ENCODE data around the gene ZNF200. TPM values are rescaled to one million over a fixed set of nuclear protein-coding genes. Genes with fewer than 3 reads are reported as not detected.
"Not testable (repeated sequence)": the region's sequence is repeated elsewhere in the genome, so short reads cannot be mapped to it uniquely, and the experiment has no call there.

Gene ZNF200
- total RNA-seq, 1 donor from 2014 or later, result 14.6 TPM

DNA sequence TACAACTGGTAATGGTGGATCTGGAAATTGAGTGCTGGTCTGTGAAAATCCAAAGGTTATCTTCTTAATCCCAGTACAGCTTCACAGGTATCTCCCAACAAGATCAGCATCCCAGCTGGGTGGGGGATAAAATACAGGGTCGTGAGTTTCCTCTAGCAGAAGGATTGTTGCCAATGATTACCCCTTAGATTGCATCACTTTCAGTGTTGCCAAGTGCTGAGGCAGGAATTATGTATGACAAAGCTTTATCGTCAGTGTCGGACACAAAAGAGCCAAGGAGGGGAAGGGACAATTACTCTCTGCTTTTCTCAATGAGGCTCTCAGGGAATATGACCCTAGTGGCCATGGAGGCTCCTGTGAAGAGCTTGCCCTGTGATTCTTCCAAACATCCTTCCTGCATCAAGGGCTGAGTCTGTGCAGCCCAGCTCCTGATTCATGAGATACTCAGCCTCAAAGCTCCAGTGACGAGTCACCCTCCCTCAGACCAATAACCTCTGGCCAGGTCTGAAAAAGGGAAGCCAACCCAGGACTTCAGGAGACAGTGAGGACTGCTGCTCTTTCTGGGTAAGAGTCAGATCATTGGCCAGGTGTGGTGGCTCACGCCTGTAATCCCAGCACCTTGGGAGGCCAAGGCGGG lies 31.9 kb downstream of the ZNF200 start:
- Histone ChIP-seq H3K27me3 (no peaks in the 10 kb centered on the region), H3K9me3 (peaks cover 0 to 19% of the 10 kb centered on the region in 2 donors), H3K27ac (no peak overlapping the region), H3K36me3 (no peaks in the 10 kb centered on the region), H3K4me3 (no peak overlapping the region), H3K4me1 (no peaks in the 10 kb centered on the region)
- no peak for DNase-seq (ENCODE audit: low spot score in 2 of 2)
- TF ChIP-seq, protein P1, sequence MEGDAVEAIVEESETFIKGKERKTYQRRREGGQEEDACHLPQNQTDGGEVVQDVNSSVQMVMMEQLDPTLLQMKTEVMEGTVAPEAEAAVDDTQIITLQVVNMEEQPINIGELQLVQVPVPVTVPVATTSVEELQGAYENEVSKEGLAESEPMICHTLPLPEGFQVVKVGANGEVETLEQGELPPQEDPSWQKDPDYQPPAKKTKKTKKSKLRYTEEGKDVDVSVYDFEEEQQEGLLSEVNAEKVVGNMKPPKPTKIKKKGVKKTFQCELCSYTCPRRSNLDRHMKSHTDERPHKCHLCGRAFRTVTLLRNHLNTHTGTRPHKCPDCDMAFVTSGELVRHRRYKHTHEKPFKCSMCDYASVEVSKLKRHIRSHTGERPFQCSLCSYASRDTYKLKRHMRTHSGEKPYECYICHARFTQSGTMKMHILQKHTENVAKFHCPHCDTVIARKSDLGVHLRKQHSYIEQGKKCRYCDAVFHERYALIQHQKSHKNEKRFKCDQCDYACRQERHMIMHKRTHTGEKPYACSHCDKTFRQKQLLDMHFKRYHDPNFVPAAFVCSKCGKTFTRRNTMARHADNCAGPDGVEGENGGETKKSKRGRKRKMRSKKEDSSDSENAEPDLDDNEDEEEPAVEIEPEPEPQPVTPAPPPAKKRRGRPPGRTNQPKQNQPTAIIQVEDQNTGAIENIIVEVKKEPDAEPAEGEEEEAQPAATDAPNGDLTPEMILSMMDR (IDR thresholded peaks at IDR 0.05), result no peak
- intact Hi-C loops (cut with DNase I), result no loop called here

DNA sequence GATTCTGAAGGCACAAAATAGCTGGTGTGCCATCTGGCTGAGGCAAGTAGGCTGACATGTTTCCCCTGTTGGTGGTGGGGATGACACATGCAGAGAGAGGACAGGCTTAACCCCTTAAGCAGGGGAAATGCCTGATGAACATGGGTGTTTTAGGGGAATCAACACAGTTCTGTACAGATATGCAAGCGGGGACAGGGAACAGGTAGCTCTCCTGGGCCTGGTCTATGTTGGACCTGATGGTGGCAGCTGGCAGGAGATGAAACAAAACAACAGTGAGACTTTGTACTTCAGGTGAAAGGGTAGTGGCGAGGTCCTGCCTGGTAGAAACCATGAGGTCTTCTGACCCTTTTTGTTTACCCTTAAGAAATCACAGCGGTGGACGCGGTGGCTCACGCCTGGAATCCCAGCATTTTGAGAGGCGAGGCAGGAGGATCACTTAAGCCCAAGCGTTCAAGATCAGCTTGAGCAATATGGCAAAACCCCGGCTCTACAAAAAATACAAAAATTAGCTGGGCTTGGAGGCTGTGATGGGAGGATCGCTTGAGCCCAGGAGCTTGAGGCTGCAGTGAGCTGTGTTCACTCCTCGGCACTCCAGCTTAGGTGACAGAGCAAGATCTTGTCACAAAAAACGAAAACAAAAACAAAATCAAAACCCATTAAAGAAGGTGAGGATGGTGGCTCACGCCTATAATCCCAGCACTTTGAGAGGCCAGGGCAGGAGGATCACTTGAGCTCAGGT lies 36.5 kb downstream of the ZNF200 start:
- Histone ChIP-seq H3K9me3 (no peaks in the 10 kb centered on the region), H3K27me3 (peaks cover under 1% of the 10 kb centered on the region), H3K36me3 (no peaks in the 10 kb centered on the region), H3K4me3 (no peak overlapping the region), H3K4me1 (no peaks in the 10 kb centered on the region), H3K27ac (no peak overlapping the region)
- DNase-seq (ENCODE audit: low spot score in 2 of 2), result no peak
- intact Hi-C loops (cut with DNase I), result no loop called here
- TF ChIP-seq, protein P1 (IDR thresholded peaks at IDR 0.05), result no peak

DNA sequence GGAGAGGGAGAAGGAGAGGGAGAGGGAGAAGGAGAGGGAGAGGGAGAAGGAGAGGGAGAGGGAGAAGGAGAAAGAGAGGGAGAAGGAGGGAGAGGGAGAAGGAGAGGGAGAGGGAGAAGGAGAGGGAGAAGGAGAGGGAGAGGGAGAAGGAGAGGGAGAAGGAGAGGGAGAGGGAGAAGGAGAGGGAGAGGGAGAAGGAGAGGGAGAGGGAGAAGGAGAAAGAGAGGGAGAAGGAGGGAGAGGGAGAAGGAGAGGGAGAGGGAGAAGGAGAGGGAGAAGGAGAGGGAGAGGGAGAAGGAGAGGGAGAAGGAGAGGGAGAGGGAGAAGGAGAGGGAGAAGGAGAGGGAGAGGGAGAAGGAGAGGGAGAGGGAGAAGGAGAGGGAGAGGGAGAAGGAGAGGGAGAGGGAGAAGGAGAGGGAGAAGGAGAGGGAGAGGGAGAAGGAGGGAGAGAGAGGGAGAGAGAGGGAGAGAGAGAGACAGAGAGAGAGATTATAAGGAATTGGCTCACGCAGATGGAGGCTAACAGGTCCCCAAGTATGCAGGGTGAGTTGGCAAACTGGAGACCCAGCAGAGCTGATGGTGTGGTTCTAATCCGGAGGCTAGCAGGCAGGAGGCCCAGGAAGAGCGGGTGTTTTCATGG lies 37.1 kb downstream of the ZNF200 start:
- H3K27me3 ChIP-seq, result not testable (repeated sequence)

GRCh38 chr16:3195975-3196374 lies 39.0 kb downstream of the ZNF200 start:
- no peak overlapping the region for H3K27ac ChIP-seq
- H3K27me3 ChIP-seq, result peaks cover 25% of the 10 kb centered on the region
- TF ChIP-seq, protein P1 (IDR thresholded peaks at IDR 0.05), result no peak
- H3K4me3 ChIP-seq, result no peak overlapping the region
- no peaks in the 10 kb centered on the region for H3K9me3 ChIP-seq
- no peaks in the 10 kb centered on the region for H3K4me1 ChIP-seq
- no peaks in the 10 kb centered on the region for H3K36me3 ChIP-seq
- no peak for DNase-seq (ENCODE audit: low spot score in 2 of 2)
- intact Hi-C loops (cut with DNase I), result no loop called here

More for the DNA sequence above, 37.1 kb downstream of the ZNF200 start:
- H3K27ac ChIP-seq; intact Hi-C loops (cut with DNase I); H3K9me3 ChIP-seq; DNase-seq (ENCODE audit: low spot score in 2 of 2); H3K36me3 ChIP-seq; H3K4me3 ChIP-seq; H3K4me1 ChIP-seq: not testable (repeated sequence)

DNA sequence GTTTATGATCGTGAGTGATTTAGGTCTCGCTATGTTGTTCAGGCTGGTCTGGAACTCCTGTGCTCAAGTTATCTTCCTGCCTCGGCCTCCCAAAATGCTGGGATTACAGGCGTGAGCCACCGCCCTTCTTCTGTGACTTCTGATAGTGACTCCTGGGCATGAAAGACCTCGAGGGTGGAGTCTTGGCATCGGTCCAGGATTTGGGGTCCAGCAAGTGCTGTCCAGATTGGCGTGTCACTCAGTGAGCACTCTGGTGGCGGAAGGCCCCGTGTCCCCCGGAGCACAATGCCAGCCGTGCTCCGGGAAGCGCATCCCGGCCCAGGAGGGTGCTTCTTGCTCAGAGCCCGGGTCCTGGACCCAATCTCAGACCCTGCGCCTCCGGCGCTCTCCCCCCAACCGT lies 40.2 kb downstream of the ZNF200 start:
- TF ChIP-seq, protein P1 (IDR thresholded peaks at IDR 0.05), result no peak
- H3K4me3 ChIP-seq, result no peak overlapping the region
- intact Hi-C loops (cut with DNase I), result no loop called here
- H3K9me3 ChIP-seq, result no peaks in the 10 kb centered on the region
- no peak overlapping the region for H3K27ac ChIP-seq
- H3K4me1 ChIP-seq, result no peaks in the 10 kb centered on the region
- peaks cover 37% of the 10 kb centered on the region for H3K27me3 ChIP-seq
- H3K36me3 ChIP-seq, result no peaks in the 10 kb centered on the region
- no peak for DNase-seq (ENCODE audit: low spot score in 2 of 2)

All from ascending aorta (tissue), 2 donors.